HL-60/S4 treated with retinoic acid at 250 ng/mL for 4 days and 3 days (cell line): ENCODE results near the gene FAM131A.
"Not testable (repeated sequence)": the region's sequence is repeated elsewhere in the genome, so short reads cannot be mapped to it uniquely, and the experiment has no call there.

Source experiments
- in situ Hi-C: fragments of 300-500 bp; cut with MboI; formaldehyde crosslinking; loops from 2 replicates; pipeline ENCODE4 v1.7.0; 2022; ENCODE audit warnings: low sequenced_read_pairs

FAM131A gene

DNA sequence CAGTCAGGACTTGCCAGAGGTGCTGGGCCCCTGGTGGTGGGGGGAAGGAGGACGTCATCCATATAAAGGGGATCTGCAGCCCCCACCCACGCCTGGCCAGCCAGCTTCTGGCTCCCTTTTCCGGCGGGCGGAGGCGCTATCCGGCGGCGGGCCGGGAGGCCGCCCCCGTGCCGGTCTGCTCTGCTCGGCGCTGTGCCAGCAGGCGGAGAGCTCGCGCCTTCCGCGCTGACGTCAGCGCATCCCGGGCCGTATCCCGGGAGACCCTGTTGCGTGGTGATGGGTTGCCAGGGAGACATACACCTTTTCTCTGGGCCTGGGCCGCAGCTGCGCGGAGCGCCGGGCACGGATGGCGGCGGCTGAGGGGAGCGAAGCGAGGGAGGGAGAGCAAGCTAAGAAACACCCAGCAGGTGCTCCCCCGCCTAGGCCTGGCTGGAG is 1.1 kb downstream of the FAM131A start:
- in situ Hi-C loops = no loop called here

DNA sequence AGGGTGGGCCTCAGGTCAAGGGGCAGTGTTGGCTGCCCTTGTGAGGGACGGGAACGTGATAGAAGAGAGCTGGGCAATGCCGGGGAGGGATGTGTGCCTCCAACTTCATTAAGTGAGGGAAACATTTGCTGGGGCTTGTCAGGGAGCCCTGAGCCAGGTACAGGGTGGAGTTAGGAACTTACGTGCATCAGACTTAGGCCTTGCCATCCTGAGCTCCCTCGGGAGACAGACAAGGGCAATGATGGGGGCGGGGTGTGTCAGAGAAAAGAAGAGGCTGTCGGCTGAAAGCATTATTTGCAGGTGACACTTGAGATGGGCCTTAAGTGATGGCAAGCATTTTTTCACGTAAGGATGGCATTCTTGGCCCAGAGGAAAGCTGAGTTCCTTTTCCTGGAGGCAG is 1.6 kb downstream of the FAM131A start:
- in situ Hi-C loops = no loop called here

DNA sequence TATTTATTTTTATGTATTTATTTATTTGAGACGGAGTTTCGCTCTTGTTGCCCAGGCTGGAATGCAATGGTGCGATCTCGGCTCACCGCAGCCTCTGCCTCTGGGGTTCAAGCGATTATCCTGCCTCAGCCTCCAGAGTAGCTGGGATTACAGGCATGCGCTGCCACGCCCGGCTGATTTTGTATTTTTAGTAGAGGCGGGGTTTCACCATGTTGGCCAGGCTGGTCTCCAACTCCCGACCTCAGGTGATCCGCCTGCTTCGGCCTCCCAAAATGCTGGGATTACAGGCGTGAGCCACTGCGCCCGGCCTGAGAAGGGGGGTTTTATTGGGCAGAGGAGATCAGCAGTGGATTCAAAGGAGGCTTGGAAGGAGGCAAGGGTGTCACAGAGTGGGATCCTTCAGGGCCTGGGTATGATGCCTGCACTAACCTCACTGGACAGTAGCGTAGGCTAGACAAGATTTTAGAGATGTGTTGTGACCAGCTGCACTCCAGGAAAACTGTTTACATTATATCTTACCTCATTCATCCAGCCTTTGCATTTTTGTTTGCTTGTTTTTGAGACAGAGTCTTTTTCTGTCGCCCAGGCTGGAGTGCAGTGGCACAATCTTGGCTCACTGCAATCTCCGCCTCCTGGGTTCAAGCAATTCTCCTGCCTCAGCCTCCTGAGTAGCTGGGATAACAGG is 2.2 kb downstream of the FAM131A start:
- in situ Hi-C loops = not testable (repeated sequence)

DNA sequence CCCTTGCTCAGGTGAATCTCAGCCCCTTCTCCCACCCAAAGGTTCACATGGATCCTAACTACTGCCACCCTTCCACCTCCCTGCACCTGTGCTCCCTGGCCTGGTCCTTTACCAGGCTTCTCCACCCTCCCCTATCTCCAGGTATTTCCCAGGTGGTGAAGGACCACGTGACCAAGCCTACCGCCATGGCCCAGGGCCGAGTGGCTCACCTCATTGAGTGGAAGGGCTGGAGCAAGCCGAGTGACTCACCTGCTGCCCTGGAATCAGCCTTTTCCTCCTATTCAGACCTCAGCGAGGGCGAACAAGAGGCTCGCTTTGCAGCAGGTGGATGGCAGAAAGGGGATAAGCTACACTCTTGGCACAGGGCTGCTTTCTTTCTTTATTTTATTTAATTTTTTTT is 4.5 kb downstream of the FAM131A start:
- in situ Hi-C loops = no loop called here

DNA sequence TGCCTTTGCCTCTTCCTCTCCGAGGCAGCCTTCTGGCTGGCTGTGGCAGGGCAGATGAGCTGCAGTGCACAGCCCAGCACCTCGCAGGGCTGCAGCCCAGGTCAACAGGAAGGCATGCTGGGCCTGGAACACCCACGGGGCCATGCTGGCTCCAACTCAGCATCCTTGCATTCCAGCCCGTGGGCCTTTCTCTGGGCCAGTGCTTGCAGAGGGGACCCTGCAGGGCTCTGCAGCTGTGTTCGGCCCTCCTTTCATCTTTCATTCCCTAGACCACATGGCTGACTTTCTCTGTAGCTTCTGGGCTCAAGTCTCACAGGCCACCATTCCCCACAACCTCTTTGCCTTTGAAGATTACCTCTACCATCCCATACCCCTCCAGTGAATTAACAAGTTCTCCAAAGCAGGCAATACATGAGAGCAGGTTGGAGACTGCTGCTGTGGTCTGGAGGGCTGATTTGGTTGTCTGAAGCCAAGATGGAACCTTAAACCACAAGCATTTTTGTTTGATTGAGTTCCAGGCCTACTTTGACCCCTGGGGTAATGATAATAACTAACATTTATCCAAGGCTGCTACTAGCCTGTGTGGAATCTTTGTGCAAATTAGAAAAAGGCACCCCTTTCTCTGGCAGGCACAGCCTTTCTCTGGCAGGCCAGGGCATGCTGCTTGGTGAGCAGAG is 5.9 kb downstream of the FAM131A start:
- in situ Hi-C loops = no loop called here

DNA sequence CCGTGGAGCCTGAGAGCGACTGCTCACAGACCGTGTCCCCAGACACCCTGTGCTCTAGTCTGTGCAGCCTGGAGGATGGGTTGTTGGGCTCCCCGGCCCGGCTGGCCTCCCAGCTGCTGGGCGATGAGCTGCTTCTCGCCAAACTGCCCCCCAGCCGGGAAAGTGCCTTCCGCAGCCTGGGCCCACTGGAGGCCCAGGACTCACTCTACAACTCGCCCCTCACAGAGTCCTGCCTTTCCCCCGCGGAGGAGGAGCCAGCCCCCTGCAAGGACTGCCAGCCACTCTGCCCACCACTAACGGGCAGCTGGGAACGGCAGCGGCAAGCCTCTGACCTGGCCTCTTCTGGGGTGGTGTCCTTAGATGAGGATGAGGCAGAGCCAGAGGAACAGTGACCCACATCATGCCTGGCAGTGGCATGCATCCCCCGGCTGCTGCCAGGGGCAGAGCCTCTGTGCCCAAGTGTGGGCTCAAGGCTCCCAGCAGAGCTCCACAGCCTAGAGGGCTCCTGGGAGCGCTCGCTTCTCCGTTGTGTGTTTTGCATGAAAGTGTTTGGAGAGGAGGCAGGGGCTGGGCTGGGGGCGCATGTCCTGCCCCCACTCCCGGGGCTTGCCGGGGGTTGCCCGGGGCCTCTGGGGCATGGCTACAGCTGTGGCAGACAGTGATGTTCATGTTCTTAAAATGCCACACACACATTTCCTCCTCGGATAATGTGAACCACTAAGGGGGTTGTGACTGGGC is 7.3 kb downstream of the FAM131A start:
- in situ Hi-C loops = no loop called here

DNA sequence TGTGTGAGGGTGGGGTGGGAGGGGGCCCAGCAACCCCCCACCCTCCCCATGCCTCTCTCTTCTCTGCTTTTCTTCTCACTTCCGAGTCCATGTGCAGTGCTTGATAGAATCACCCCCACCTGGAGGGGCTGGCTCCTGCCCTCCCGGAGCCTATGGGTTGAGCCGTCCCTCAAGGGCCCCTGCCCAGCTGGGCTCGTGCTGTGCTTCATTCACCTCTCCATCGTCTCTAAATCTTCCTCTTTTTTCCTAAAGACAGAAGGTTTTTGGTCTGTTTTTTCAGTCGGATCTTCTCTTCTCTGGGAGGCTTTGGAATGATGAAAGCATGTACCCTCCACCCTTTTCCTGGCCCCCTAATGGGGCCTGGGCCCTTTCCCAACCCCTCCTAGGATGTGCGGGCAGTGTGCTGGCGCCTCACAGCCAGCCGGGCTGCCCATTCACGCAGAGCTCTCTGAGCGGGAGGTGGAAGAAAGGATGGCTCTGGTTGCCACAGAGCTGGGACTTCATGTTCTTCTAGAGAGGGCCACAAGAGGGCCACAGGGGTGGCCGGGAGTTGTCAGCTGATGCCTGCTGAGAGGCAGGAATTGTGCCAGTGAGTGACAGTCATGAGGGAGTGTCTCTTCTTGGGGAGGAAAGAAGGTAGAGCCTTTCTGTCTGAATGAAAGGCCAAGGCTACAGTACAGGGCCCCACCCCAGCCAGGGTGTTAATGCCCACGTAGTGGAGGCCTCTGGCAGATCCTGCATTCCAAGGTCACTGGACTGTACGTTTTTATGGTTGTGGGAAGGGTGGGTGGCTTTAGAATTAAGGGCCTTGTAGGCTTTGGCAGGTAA is 8.1 kb downstream of the FAM131A start:
- in situ Hi-C loops = no loop called here

DNA sequence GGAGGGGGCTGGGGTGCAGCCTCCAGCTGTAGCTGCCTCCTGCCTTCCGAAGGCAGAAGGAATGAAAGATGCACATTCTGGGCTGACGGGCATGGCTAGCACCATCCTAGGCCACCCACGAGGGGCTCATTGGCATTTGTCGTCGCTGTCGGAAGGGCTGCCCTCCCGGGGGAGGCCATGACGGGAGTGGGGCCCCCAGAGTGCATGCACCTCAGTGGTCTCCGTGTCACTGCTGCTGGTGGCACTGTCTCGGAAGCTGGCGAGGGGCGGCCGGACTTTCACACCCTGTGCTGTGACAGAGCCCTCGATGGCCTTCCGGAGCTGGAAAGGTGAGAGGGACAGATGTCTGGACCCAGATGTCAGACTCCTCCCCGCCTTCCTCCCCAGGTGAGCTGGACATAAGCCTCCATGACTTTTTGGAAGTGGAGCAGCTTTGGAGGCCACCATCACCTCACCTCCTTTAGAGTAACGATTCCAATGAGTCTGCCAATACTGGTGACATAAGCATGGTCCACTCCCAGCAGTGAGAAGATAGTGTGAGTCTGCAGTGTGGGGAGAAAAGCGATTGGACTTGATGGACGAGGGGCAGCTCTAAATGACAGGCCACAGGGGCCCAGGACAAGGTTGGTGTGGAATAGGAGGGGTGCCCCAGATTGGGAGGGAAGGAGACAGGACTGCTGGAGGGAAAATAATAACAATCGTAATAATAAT is 9.2 kb downstream of the FAM131A start:
- in situ Hi-C loops = no loop called here

DNA sequence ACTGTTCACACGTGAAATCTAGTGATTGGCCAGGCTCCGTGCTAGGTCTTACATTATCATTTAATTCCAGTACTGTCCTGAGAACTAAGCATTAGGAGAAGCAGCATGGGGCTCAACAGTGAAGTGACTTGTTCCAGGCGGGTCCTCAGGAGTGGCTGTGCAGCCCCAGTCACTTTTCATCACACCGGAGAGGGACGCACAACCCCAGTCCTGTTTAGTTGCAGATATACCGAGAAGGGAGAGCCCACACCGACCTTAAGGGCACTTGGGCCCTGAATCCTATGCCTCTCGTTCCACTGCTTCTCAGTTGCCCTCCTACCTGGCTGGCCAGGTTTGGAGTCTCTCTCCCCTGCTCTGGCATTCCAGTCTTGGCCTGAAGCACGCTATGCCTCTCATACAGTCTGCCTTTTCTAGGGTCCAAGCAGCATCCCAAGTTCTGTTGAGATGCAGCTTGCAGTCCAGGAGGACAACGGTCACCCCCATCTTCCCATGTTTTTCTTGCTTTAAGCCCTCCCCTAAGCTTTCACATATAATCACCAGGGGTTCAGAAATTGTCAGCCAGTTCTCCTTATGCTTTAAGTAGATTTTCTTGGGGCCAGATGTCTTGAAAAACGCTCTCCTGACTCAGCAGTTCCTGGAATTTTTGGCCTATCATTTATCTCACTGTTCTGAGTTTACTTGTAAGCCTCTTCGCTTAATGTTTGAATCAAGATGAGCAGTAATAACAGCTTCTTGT is 10.1 kb downstream of the FAM131A start:
- in situ Hi-C loops = no loop called here

DNA sequence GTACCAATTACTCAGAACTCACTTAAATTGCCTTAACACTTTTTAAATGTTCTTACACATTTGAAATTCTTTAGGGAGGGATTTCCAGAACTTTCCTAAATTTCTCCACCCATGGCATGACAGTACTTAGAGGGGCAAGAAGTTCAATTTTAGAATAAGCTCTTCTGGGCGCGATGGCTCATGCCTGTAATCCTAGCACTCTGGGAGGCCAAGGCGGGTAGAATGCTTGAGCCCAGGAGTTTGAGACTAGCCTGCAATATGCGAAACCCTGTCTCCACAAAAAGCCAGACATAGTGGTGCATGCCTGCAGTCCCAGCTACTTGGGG is 10.6 kb downstream of the FAM131A start:
- in situ Hi-C loops = no loop called here

DNA sequence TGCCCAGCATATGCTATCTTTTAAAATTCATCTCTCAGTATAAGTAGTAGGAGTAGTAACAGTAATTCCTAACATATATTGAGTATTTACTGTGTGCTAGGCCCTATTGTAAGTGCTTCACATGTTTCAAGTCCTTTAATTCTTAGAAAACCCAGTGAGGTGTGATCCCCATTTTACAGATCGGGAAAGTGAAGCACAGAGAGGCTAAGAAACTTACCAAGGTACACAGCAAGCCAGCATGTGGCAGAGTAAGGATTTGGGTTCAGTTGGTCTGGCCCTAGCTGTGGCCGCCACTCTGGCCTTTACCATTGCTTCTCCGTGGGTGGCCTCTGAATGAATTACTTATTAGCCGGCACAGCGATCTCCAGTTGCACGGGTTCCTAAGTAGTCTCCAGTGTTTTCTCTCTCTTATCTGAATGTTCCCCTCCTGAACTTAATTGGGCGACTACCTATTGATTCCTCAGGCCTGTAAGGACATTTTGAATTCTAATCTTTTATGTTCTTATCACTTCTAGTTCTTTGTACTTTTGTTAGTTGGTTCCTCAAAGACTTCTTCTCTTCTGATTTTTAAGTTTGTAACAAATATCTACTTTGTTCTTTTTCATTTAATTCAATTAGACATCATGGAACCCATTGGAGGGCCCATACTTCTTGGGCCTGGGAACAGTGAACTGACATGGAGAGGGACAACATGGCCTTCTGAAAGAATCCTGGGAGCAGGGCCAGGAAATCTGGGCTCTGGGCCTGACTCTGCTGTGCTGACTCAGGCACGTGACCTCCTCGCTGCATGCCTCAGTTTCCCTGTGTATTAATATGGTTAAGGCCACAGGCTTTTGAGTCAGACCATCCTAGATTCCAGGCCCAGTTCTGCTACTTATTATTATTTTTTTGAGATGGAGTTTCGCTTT is 12.4 kb downstream of the FAM131A start:
- in situ Hi-C loops = loop anchor here (25.0 kb wide), 2 partner anchors 187 to 412 kb away; no protein-coding TSS in a partner anchor

DNA sequence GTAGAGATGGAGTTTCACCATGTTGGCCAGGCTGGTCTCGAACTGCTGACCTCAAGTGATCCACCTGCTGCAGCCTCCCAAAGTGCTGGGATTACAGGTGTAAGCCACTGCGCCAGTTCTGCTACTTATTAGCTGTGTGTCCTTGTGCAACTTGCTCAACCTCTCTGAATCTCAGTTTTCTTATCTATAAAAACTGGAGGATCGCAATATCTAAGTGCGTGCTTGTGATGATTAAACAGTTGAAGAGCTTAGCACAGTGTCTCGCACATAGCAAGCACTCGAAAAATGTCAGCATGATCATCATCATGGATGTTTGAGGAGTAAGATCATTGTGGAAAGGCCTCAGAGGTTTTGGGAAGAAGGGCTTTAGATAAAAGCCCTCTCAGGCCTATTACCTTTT is 13.2 kb downstream of the FAM131A start:
- in situ Hi-C loops = loop anchor here (25.0 kb wide), 2 partner anchors 187 to 412 kb away; no protein-coding TSS in a partner anchor

DNA sequence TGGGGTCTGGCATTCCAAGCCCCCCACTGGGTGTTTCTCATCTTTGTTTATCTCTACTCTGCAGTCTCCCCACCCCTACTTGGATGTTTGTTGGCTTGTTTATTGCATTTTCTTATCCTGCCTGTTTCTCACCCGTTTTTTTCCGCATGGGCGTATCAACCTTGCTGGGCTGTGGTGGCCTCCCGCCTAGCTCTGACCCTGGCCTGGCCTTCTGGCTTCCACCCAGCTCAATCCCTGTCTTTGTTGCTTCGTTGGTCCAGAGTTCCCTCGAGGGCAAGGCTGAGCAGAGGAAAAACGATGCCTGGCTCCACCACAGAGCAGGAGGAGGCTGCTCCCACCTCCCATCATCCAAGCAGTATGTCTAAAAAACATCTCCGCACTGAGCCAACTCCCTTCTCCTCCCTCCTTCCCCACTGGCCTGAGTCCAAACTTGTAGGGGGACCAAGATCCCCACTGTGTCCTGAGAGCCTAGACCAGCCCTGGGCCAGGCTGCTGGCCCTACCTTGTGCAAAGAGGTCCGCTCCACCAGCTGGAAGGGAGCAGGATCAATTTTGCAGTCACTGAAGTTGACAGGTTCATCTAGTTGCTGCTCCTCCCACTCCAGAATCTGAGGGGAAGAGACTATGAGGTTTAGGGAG is 14.2 kb downstream of the FAM131A start:
- in situ Hi-C loops = loop anchor here (25.0 kb wide), 2 partner anchors 186 to 411 kb away; no protein-coding TSS in a partner anchor

DNA sequence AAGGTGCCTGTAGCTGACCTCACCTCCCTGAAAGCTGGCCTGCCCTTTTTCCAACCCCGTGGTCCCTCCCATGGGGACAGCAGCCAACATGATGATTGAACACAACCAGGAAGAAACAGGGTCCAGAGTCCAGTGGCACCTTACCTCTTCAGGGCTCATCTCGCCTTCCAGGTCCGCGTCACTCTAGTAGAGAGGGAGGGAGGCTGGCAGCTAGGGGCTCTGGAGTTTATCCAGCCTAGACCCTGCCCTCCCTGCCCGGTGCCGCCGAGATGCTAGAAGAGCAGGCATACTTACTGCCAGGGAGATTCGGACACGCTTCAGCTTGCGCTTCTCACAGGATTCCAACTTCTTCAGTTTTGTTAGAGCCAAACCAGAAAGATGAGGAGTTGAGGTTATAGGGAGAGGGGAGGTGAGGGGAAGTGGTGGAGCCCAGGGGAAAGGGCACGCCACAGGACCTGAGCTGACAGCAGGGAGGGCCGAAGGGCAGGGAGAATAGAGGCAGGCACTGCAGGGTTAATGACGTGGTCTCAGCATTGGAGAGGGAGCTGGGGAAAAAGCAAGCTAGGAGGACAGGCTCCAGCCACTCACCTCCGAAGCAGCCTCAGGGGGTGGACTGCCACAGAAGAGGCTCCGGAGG is 14.9 kb downstream of the FAM131A start:
- in situ Hi-C loops = loop anchor here (25.0 kb wide), 2 partner anchors 185 to 410 kb away; no protein-coding TSS in a partner anchor

DNA sequence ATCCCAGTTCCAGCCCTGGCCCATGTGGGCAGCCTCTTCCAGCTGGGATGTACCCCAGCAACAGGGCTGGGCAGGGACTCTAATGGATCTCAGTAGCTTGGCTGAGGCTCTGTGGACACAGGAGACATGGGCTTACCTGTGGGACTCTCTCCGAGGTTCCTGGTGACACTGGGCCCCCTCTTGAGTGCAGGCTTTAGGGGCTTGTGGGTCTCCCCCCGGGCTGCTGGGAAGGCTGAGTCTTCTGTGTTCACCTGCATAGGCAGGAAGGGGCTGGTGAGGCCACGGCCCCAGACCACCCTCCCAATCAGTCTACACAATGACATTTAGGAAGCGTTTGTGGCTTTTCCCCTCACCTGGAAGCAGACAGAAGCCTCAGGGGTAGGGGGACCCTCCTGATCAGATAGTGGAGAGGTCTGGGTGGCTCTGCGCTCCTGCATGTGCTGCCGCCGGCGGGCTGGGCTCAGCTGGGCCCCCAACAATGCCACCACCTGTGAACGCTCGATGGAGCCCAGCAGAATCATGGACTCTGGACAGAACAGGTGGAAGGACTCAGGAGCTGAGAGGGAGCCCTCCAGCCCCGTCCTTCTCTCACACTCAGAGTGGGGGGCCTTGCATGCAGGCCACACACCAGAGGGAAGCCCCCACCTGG is 15.6 kb downstream of the FAM131A start:
- in situ Hi-C loops = loop anchor here (25.0 kb wide), 2 partner anchors 184 to 409 kb away; no protein-coding TSS in a partner anchor

DNA sequence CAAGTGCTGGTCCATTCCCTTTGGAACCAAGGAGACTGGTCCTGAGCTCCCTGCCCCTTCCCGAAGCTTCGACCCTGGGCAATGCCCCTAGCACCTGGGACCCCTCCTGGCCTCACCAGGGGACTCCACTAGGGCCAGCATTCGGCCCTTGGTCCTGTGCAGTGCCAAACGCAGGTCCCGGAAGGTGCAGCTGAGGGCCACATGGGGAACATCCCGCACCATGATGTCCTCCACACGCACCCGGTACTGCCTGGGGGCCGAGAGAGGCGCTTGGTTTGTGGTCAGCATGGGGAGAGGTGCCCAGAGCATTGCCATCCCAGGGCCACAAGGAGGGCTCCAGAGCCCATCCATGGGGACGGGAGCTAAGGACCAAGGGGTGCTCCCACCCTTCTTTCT is 16.1 kb downstream of the FAM131A start:
- in situ Hi-C loops = loop anchor here (25.0 kb wide), 2 partner anchors 184 to 409 kb away; no protein-coding TSS in a partner anchor
